ENCODE measurements around the gene ZNF385C. TPM values are rescaled to one million over a fixed set of nuclear protein-coding genes. Genes with fewer than 3 reads are reported as not detected.
A peak's percentile ranks its signal among the peaks of the same experiment; 100 is the strongest.

The ZNF385C gene
- total RNA-seq, 1 donor from 2014 or later = 0.11 TPM

DNA sequence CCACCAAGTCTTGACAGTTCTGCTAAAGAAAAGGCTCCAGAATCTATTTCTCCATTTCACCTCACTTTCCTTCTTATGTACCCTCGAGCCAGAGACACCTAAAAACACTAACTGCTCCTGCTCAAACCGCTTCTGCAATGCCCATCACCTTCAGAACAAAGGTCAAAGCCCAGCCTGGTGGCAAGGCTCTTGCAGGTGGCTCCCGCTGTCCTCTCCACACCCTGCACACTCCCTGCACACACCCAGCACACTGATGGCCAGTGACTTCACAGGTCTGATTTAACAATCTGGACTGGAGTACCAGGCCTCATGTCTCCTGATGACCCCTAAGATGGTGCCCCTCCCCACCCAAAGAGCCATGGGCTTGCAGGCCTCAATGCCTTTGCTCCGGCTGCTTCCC is 38.0 kb downstream of the ZNF385C start:
- ATAC-seq (no peak), DNase-seq (ENCODE audit: missing footprints) (no peak)
- intact Hi-C loops (cut with DNase I) = loop anchor here (5.0 kb wide), 1 partner anchor 33 kb away; no protein-coding TSS in a partner anchor

DNA sequence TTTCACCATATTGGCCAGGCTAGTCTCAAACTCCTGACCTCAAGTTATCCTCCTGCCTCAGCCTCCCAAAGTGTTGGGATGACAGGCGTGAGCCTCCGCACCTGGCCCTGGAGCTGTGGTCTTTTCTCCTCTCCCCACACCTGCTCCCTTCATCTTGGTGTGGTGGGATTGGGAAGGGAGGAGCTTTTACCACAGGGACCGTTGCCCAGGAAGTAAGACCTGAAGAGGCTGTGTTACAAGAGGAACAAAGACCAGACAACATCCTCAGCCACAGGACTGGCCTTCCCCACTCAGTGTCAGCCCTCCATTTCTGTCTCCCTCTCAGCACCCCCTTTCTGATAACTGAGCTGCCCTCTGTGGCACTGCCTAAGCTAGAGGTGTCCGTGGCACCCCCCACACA is 38.5 kb downstream of the ZNF385C start:
- DNase-seq (ENCODE audit: missing footprints) = no peak
- ATAC-seq = no peak
- intact Hi-C loops (cut with DNase I) = loop anchor here (5.0 kb wide), 1 partner anchor 33 kb away; no protein-coding TSS in a partner anchor

DNA sequence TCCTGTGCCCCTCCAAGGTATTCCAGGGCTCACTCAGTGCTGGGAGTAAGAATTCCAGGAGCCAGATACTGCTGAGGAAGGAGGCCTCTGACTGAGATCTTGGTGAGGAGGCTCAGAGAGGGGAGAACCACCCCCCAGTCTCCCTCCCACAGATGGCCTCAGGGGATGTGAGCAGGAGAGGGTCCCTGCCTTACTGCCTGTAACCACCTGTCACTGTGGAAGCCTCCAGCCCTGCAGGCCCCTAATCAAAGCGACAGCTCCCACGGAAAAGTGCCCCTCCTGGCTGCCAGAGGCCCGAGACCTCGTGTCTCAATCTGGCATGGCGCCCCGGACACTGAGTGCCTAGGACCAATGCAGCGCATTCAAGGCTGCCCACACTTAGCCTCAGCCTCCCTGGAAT is 40.2 kb downstream of the ZNF385C start:
- intact Hi-C loops (cut with DNase I) = no loop called here
- no peak for DNase-seq (ENCODE audit: missing footprints)
- no peak for ATAC-seq

DNA sequence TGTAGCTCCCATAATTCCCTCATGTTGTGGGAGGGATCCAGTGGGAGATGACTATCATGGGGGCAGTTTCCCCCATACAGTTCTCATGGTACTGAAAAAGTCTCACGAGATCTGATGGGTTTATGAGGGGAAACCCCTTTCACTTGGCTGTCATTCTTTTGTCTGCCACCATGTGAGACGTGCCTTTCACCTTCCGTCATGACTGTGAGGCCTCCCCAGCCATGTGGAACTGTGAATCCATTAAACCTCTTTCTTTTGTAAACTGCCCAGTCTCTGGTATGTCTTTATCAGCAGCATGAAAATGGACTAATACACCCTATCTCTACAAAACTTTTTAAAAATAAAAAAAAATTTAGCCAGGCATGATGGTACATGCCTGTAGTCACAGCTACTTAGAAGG is 41.6 kb downstream of the ZNF385C start:
- intact Hi-C loops (cut with DNase I) = no loop called here
- ATAC-seq (no peak), DNase-seq (ENCODE audit: missing footprints) (no peak)

DNA sequence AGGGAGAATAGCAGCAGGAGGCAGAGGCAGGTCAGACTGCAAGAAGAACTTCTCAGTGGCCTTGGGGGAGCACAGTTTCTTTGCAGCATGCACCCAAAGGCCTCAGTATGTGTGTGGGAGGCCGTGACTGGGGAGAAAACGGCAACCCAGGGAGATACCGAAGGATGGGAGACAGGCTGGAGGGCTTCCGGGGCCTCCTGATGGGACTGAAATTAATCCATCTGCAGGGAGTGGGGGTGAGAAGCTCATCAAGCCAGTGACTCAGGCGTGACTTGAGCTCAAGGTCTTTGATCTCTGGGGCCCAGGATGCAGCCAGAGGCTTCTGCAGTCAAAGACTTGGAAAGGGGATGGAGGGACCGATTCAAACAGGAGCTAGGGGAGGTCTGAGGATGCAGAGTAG is 42.8 kb downstream of the ZNF385C start:
- ATAC-seq (no peak), DNase-seq (ENCODE audit: missing footprints) (no peak)
- intact Hi-C loops (cut with DNase I) = no loop called here

DNA sequence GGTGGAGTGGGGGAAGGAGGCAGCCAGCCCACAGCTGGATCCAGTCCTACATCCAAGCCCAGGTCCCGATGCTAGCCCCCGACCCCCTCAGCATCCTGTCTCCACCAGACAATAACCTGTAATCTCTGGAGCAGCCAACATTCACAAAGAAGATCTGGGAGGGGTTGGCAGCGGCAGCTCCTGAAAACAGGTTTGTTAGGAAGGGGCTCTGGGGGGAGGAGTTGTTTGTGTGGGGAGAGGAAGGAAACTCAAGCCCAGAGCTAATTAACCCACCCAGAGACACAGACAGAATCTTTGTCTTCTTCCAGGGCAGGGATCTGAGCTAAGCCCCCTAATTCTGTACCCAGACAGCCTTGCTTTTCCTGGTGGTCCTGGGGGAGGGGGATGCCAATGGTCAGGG is 43.2 kb downstream of the ZNF385C start:
- ATAC-seq = no peak
- intact Hi-C loops (cut with DNase I) = no loop called here
- no peak for DNase-seq (ENCODE audit: missing footprints)

DNA sequence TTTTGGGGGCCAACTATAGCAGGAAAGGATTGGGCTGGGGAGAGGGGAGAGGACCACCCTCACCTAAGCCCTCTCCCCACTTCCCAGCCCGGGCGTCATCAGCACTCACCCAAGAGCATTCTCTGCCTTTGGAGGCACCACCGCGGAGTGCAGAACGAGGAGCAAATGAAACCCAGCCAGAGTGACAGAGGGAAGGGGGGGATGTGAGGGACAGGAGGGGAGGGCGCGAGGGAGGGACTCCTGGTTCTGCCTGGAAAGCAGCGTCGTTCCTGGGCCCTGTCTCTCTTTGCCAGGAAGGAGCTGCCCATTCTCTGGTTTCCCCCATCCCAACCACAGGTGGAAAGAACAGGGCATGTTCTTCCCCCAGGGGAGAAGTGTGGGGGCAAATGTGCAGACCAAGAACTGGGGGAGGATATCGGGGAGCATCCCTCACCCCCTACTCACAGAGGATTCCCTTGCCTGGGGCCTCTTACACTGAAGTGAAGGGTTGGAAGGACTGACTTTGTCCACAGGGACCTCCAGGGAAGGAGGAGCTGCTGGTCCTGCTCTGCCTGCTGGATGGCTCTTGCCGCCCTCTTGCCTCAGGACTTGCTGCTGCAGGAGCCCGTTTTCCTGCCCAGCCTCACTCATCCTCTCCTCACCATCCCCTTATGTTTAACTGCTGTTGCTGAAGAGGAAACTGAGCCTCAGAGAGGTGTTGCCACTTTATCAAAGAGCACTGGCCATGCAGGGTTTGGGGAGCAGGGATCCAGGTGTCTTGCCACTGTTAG is 44.4 kb downstream of the ZNF385C start:
- intact Hi-C loops (cut with DNase I) = no loop called here
- no peak for DNase-seq (ENCODE audit: missing footprints)
- ATAC-seq = no peak

DNA sequence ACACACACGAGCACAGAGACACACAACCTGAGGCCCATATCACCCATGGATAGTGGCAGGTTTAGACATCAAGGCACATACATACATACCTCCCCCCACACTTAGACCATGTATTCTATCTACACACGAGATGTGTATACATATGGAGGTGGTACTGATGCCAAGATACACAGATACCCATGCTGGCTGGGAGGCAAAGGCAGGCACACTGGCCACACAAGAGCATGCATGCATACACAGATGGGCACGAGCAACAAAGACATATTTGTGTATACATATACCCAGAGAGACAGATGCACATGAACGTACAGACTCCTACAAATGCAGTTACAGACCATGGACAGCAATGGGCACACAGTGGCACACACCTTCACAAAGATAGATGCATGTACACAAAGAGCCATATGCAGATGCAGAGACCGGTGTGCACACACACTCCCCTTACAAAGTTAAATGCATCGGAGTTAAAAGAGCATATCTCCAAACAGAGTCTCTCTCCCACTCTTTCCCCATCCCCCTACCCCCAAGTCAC is 45.9 kb downstream of the ZNF385C start:
- DNase-seq (ENCODE audit: missing footprints) = no peak
- intact Hi-C loops (cut with DNase I) = no loop called here
- no peak for ATAC-seq

DNA sequence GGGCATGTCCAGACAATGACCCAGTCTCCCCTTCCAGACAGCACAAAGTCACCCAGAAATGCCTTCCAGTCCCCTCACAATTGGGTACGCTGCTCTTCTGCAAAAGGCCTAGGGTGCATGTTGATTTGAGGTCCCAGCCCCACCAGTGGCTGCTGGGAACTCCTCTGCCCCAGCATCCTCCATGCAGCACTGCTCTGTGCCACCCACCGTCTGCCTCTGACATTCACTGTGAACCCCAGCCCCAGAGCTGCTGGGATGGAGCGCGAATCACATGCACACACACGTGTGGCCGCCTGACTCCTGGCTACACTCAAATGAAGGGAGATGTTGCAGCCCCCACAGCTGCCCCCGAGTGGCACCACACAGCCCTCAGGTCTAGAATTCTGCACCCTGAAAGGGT is 46.6 kb downstream of the ZNF385C start:
- DNase-seq (ENCODE audit: missing footprints) = no peak
- no peak for ATAC-seq
- intact Hi-C loops (cut with DNase I) = no loop called here

DNA sequence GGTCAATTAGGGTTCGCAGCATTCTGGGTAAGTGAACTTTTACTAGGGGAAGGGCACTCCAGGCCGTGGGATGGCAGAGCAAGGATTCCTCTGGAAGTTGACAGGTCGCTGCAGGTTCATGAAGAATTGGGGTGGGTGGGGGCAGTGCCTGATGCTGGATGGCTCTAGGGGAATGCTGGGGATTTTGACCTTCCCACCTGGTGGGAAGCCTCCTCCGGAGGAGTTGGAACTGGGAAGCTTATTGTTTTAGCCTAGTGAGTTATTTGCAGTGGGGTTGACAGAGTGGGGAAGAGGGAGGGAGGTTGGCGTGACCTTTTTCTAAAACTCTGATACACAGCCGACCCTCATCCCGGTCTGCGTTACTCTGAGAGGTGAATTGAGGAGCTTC is 47.3 kb downstream of the ZNF385C start:
- no peak for ATAC-seq
- DNase-seq (ENCODE audit: missing footprints) = no peak
- intact Hi-C loops (cut with DNase I) = no loop called here

DNA sequence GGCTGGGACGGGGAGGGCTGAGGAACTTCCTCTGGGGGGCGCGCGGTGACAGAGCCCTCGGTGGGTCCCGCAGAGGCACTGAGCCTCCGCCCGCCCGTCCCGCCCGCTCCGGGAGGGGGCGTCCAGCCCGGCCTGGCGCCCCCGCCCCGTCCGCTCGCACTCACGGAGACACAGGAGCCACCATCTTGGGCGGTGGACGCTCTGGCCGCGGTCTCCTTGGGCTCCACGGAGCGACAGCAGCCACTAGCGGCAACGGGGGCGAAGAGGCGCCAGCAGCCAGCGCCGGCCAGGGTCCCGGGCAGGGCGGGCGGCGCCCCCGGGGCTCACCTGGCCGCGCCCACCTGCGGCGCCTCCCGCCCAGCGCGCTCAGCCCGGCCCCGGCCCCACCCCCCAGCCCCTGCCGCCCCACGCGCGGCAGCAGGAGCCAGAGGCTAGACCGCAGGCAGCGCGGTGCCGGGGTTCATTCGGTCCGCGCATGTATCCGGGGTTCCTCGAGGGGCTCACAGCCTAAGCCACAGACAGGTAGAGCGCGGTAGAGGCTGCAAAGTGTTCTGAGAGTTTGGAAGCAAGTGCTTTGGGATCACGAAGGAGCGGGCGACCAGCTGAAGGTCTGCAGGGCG is 47.8 kb downstream of the ZNF385C start, which contains the start of gene C17orf113:
C17orf113 (minus strand) TSS at position 209 of the 620 bp plus-strand sequence. CDS start 7,225 bp downstream, outside the sequence.
- ATAC-seq (peak; percentile 78), DNase-seq (ENCODE audit: missing footprints) (no peak)
- intact Hi-C loops (cut with DNase I) = no loop called here

DNA sequence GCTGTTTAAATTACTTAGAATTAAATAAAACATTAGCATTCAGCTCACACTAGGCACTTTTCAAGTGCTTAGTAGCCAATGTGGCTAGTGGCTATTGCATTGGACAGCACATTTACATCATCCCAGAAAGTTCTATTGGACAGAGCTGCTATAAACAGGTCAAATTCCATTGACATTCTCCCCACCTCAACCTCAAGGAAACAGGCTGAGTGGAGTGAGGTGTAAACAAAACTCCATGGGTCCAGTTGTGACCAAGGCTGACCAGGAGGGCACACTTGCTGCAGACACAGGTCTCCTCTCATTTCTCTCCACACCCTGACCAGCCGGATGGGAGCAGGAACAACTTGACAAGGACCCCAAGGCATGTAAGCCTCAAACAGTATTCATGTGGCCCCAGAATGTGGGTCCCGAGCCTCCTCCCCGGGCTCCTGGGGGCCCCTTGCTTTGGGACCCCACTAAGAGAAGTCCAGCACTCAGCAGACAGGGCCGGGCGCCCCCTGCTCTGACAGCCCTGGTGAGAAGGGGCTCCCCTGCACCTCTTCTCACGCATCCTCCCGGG is 48.4 kb downstream of the ZNF385C start:
- ATAC-seq = peak; percentile 4
- intact Hi-C loops (cut with DNase I) = no loop called here
- no peak for DNase-seq (ENCODE audit: missing footprints)

DNA sequence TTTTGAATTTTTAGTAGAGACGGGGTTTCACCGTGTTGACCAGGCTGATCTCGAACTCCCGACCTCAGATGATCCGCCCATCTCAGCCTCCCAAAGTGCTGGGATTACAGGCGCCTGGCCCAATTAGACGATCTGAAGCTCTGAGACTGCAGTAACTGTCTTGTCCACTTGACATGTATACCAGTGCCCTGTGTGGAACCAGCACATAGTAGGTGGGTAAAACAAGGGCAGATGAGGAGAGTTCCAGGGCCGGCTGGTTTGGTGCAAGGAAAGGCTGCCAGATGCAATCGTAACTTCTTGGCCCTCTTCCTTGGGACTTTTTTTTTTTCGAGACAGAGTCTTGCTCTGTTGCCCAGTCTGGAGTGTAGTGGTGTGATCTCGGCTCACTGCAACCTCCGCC is 50.9 kb downstream of the ZNF385C start:
- DNase-seq (ENCODE audit: missing footprints) (no peak), ATAC-seq (no peak)
- intact Hi-C loops (cut with DNase I) = no loop called here

DNA sequence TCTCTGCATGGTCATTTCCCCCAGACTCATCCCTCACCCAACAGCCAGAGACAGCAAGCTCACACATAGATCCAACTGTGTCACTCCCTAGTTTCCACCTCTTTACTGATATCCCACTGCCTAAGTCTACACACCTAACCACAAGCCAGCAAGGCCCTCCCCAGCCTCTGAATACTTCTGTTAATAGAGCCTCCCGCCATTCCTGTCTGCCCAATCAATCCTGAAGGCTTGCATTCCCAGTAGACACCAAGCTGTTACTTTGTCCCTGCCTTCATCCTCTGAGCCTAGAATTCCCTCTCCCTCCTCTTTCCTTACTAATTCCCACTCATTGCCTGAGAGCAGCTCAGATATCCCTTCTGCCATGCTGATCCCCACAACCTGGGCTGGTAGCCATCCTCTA is 52.6 kb downstream of the ZNF385C start:
- no peak for DNase-seq (ENCODE audit: missing footprints)
- intact Hi-C loops (cut with DNase I) = no loop called here
- no peak for ATAC-seq

DNA sequence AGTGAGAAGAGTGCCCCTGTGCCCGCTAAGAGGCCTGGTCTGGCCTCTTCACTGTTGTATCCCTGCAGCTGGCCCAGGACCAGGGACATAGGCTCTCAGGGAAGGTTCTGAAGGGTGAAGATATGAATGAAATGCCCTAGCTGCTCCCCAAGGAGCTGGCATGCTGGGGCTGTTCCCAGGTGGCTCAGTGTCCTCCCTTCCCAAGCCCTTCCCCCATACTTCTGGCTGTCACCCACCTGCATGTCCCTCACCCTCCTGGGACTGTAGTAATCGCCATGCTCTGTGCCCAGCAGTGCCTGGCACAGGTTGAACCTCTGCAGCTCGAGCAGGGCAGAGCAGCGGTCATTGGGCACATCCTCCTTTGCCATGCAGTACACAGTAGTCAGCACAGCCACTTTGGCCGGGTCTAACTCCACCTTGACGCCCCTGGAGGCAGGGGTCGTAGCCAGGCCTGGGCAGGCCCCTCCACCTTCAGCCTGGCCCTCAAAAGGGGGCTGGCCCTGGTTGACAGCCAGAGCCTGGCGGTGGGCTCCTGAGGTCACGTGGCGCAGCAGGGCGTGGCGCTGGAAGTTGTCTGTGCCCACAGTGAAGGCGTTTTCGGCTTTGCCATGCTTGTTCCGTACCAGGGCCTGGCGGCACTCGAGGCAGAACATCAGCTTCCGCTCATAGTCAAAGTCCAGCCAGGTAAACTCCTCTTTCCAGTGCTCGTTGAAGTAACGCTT is 55.5 kb downstream of the ZNF385C start:
- DNase-seq (ENCODE audit: missing footprints) = no peak
- ATAC-seq = no peak
- intact Hi-C loops (cut with DNase I) = no loop called here

DNA sequence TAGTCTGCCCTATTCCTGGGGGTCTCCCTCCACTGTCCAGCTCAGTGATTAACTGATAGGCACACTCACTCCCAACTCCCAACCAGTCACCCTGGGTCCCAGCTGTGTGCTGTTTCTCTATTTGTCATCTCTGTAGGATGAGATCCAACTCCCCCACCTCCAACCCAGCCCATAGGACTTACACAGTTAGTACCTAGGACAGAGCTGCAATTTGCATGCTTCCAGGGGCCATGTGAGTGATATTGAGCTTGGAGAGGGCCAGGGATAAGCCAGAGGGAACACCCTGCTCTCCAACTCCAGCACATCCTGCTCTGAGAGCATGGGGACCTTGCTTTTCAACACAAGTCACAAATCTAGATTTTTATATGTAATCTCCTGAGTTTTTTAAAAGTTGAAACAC is 56.7 kb downstream of the ZNF385C start:
- ATAC-seq (no peak), DNase-seq (ENCODE audit: missing footprints) (no peak)
- intact Hi-C loops (cut with DNase I) = no loop called here

DNA sequence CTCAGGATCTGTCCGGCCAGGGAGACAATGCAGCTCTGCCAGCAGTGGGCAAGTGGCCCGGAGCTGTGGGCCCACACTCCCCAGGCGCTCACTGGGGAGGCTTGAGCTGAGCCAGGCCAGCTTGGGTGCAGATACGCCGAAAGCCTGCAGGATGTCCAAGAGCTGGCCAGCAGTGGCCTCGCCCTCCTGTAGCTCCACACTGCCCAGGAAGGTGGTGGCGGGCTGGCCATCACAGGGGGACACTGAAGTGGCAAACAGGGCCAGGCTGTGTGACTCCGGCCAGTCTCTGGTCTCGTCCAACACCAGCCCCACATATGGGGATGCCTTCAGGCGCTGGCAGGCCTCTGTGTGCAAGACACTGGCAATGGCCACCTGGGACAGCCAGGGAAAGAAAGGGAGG is 57.5 kb downstream of the ZNF385C start:
- ATAC-seq = no peak
- DNase-seq (ENCODE audit: missing footprints) = no peak
- intact Hi-C loops (cut with DNase I) = no loop called here

DNA sequence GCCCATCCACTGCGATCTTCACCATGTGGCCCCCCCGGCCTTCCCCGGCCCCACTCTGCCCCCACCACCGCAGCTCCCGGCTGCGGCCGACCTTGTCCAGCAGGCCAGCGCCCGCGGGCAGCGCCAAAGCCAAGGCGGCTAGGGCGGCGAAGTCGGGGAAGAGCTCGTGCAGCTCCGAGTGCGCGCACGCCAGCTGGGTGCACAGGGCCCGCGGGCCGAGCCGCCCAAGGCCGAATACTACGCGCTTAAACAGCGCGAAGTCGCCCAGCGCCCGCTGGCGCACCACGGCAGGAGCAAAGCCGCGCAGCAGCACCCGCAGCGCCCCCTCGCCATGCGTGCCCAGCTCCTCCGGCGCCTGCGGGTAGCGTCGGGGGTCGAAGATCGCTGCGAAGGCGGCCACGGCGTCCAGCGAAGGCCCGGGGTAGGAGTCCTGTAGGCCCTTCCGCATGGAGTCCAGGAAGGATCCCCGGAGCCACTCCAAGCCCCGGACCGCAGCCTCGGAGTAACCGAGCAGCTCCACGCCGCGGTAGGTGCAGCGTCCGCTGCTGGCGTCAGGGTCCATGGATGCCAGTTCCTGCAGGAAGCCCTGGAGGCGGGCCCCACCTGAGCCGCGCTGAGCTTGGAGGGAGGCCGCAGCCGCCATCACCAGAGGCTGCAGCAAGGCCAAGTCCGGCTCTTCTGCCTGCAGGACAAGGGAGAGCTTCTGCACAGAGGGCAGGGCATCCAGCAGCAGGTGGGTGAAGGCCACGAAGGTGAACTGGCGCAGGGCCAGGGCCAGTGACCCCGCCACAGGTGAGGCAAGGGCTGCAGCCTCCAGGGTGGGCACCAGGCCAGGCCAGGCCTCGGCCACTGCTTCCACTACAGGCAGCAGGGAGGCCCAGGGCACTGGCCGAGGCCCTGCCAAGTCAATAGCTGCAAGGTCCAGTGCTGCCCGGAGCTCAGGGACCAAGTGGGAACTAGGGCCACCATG is 58.2 kb downstream of the ZNF385C start:
- DNase-seq (ENCODE audit: missing footprints) (no peak), ATAC-seq (peak; percentile 19)
- intact Hi-C loops (cut with DNase I) = no loop called here

All from Right ventricle myocardium inferior (tissue), 1 donor.